Measurements from ENCODE around the gene DUS1L.
A peak's percentile ranks its signal among the peaks of the same experiment; 100 is the strongest.

Gene DUS1L

DNA sequence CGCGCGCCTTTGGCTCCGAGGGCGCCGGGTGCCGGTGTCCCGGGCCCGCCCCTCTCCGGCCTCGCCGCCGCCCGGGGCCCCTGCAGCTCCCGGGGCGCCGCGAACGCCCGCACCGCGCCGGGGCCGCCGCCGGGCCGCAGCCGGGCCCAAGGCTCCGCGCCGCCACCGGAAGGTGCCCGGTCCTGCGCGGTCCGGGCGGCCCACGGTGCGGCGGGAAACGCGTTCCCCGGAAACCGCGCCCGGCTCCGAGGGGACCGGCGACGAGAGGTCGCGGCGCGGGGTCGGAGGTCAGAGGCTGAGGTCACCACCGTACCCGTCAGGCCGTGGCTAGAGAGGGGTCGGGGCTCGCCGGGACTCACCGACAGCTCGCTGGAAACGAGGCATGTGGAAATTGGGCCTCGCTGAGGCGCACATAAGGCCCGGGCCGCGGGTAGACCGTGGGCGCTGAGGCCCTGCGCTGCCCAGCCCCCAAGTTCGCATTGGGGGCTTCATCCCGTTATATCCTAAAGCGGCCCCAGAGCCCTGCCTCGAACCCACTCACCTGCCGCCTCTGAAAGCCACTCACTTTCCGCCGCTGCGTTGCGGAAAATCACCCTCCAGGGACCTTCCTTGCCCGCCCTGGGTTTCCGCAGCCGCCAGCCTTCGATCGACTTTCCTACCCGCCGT is at the start of gene DUS1L:
DUS1L (minus strand) TSS at position 167 of the 666 bp plus-strand sequence. CDS start 745 bp downstream, outside the sequence.
- DNase-seq: peak in 1 of 2 experiments; percentile 76

DNA sequence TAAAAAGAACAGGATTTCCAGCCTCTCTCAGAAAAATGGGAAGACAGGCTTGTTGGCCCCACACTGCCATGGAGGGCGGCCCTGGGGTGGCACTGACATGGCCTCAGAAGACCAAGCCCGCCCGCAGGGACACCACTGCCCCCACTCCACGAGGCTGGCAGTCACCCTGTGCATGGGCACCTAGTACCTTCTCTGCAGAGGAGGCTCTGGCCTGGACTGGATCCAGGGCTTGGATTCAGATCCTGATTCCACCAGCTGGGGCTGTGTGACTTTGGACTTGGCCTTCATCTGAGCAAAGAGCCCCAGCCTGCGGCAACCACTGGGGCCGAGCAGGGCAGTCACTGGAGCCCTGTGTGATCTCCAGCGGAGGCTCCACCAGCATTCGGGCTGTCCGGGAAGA is 49.3 kb upstream of the DUS1L start:
- no peak for DNase-seq

DNA sequence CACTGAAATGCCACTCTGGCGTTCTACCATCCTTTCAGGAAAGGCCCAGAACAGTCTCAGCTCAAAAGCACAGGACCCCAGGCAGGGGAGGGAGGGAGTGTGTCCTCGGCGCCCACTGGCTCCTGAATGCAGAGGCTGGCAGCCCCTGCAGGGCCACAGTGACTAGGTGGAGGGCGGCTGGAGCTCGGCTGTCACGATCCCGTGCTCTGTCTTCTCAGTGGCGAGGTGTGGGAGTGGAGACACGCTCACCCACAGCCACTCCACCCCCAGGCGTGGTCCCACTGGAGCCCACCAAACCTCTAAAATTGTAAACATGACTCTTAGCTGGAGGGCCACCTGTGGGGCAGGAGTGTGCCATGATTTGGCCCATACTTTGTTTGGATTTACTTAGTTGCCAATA is 48.8 kb upstream of the DUS1L start:
- no peak for DNase-seq

DNA sequence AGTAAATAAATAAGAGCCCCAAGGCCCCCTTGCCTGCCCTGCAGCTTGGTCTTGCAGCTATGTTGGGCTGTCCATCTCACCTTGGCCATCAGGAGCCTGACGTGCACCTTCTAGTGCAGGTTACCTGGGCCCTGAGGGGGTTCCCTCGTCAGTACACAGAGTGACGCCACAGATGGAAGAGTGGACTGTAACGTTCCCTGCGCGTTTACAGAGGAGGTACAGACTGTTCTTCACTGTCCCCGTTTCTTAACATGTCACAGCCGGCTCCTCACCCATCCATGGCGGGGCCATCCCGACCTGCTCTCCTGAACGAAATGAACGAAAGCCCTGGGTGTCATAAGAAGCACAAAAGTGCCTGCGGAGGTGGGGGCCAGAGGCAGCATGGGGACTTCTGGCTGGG is 48.3 kb upstream of the DUS1L start:
- DNase-seq: no peak

DNA sequence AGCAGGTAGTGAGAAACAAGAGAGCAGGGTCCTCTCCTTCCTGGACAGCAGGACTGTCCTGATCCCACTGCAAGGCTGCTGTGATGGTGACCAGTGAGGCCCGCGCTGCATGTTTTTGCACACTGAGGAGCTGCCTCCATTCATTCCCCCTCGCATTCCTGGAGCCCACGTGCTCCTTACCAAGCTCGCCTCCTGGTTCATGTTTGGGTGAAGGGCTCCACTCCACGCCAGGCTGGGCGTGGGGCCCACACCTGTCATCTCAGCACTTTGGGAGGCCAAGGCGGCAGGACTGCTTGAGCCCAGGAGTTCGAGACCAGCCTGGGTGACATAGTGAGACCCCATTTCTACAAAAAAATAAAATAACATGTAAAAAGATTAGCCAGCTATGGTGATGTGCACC is 47.8 kb upstream of the DUS1L start:
- DNase-seq: no peak

DNA sequence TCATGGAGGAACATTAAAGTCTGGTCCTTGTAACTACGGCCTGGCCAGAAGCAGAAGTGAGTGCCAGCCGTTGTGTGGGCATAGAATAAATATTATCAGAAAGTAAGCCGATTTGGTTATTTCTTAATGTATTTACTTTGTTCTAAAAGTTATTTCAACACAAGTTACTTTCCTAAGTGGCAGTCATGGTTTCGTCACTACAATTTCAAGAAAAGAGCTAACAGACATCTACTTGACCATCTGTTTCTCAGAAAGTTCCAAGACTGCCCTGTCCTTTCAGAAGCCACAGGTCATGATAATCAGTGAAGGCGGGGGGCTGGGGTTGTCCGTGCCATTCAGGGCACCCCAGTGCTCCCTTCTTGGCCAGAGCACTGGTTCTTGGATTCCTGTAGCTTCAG is 47.3 kb upstream of the DUS1L start:
- no peak for DNase-seq

DNA sequence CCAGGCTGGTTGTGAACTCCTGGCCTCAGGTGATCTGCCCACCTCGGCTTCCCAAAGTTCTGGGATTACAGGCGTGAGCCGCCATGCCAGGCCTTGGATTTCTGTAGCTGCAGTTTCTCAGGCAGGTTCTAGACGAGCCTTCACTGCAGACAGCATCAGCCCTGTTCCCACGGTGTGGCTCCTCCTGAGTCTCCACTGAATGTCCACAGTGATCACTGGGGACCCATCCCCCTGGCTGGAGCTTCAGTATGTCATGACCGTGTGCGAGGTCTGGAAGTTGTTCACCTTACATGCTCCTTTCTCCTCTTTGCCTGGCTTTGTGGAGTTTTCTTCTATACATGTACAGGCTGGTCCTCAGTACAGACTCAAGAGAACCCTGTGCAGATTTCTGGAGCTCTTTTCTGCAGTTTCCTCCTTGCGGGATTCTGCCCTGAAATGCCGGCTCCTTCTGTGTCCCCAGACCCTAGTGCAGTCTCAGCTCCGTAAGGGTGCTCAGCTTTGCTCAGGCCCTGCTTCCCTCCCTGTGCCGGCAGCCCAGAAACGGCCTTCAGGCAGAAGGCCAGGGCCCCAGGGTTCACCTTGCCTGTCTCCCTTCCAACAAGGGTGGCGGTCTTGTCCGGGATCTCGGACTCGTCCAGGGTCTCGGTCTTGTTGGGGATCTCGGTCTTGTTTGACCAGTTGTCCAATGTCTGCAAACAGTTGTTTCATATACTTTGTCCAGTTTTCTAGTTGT is 46.7 kb upstream of the DUS1L start:
- no peak for DNase-seq

DNA sequence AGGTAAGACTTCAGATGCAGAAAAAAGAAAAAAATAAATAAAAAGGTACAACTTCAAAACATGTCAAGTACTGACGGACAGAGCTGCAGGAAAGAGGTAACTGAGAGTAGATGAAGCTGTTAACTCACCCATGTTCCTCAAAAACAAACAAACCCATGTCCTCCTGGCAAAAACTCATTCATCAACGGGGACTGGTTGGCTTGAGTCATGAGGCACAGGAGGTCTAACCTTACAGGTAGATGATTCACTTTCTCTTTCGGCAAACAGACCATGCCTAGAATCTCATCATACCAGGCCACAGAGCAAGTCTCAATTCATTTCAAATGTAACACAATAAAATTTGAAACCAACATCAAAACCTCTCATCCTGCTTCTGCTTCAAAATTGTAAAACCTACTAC is 44.7 kb upstream of the DUS1L start:
- DNase-seq: no peak

DNA sequence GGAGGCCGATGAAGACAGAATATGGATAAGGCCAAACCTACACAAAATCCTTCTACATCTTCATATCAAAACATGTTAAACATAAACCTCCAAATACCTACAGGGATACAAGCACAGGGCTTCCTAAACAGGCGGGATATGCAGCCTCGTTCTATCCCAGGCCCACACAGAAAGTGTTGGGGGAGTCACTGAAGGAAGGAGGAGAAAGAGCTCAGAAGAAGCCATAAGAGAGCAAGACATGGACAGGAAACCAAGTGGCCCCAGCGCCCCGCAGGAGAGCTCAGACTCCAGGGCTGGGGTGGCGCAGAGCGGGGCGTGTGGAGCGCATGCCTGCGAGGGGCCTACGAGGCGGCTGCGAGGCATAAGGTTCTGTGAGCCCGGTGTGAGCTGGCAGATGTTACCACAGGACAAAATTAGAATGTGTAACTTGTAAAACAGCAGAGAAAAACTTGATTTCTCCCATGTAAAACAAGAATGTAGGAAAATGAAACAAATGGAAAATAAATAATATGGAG is 43.4 kb upstream of the DUS1L start:
- DNase-seq: no peak

DNA sequence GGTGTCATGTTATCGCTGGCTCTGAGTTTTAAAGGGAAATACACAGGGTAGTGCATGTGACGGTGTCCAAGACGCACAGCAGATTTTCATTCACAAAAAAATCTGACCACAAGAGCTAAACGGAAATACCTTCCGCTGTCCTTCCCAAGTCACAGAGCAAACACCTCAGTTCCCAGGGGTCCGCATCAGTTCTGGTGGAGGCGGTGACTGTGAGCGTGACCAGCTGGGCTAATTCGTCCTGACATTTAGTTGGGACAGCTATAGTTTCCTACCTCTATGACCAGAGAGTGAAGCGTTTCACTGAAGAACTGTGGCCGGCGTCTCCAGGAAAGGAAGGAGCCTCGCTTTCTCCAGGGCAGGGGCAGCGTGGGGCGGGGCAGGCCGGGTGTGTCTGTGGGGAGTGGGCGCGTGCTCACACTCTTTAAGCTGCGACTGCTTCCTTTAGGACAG is 42.9 kb upstream of the DUS1L start:
- DNase-seq: no peak

DNA sequence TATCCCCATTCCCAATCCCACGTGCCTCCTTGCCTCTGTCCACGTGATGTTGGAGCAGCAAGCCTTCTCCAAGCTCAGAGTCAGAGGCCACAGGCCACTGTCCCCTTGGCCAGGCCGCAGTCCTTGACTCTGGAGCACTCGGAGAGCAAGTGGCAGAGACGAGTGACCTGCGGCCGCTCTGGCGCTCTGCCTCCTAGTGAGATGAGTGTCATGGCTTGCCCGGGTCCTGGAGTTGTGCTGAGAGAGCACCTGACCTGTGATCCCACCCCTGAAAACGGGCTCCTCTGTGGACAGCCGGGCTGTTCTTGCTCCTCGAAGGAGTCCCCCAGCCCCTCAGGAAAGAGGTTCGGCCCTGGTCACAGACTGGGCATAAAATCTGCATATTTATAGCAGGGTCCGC is 42.4 kb upstream of the DUS1L start:
- no peak for DNase-seq

DNA sequence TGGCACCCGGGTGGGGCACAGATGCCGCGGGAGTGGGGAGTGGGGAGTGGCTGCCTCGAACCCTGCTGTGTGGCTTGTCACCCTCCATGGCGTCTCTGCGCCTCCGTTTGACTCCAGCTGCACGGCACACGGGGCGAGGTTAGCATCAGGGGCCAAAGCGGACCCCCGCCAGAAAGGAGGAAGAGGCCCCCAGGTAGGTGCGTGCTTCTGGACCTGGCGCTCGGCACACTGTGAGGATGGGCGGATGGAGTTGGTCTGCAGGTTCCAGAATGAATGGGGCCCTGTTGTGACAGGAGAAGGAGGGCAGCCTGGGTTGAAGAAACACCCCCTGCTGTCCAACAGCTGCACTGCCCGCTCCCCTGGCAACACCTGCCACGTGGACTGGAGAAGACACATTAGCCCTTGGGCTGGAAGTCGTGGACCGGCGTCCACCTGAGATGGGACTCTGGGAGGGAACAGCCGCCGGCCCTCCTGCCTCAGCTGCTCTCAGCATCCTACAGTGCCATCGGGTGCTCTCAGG is 41.8 kb upstream of the DUS1L start:
- no peak for DNase-seq

DNA sequence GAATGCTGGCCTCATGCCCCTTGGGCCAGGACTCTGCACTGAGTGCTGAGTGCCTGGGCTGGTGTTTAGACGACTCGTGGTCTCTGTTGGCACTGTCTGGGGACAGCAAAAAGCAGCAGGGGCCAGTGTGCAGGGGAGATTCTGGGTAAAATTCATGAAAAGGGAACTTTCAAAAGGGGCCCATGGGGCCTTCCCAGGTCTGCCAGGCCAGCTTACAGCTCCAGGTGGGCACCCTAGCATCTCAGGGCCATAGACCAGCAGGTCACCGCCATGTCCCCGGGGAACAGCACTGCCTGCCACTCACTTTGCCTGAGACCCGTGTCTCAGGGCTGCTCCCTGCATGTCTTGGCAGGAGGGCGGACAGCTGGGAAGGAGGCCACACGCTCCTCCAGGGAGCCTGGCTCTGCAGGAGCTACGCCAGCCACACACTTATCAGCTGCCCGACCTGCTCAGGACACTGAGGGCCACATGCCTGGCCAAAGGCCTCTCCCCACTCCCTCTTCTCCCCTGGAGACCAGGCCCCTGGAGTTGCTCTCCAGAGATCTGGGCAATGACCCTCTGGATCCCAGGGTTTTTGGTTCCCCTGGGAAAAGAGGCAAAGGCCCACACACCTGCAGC is 41.2 kb upstream of the DUS1L start:
- no peak for DNase-seq

DNA sequence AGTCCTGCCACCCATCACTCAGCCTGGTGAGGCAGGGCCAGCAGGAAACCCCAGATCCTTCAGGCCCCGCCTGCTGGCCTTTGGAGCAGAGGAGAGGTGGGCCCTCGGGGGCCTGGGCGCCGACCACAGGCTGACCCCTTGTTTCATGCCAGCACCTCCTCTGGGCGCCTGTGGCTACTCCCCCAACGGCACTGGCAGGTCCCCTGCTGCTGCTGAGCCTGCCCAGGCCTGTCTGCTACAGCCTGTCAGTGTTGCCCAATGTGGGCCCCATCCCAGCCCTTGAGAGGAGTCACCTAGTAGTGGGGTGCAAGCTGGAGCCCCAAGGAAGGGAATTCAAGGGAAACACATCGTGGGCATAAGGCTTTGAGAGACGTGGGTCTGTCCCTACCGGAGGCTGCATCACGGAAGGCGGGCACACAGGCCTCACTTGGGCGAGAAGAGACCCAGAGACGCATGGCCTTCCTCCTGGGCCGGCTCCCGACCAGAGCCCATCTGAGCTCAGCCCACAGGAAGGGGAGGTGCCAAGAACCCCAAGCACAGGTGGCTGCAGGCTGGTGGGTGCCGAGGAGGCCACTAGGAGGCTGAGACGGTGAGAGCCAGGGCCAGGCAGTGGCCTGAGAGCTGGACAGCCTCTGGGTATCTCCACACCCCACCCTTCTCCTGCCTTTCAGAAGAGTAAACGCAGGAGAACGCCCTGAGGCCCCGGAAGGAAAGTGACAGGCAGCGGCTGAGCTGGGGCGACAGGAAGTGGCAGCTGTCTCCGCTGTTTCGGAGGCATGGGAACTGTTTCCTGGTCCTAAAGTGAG is 40.5 kb upstream of the DUS1L start:
- no peak for DNase-seq

DNA sequence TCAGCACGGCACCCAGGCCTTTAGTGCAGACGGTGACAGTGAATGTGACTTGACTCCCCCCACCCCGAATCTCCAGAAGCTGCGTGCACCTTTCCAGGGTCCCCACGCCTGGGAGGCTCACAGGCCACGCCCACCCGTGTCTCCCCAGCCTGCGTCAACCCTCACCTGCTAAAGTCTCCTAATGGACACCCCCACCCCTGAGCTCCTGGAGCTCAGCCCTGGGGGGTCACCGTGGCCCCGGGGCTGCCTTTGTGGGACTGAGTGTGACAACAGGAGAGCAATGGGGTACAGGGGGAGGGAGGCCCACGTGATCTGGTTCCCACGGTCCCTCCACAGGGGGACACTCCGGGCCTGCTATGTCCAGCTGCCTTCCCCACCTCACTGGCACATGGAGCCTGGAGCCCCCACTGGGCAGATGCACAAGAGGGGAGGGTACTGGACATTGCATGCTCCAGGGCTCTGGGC is 39.8 kb upstream of the DUS1L start:
- DNase-seq: no peak

DNA sequence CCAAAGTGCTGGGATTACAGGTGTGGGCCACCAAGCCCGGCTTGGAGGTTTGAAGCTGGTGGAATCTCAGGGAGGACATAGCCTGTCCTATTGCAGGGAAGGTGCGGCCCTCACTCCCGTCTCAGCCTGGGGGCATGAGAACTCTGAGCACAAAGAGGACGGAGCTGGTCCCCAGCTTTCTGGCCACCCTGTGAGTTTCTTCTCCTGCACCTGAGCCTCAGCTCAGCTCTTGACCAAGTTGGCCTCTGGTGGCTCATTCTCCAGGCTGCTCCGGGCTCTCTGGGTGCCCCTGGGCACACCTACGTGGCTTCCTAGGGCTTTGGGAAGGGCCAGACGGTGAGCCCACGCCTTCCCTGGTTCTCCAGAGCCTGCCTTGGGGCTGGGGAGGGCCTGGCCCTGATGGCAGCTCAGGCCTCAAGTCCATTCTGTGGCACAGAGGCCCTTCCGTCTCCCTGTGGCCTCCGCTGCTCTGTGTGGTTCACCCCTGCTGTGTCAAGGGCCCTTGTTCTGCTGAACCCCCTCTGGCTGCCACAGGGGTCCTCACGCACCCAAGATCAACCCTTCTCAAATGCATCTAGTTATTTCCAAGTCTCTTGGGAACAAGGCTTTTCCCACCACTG is 39.3 kb upstream of the DUS1L start:
- no peak for DNase-seq

DNA sequence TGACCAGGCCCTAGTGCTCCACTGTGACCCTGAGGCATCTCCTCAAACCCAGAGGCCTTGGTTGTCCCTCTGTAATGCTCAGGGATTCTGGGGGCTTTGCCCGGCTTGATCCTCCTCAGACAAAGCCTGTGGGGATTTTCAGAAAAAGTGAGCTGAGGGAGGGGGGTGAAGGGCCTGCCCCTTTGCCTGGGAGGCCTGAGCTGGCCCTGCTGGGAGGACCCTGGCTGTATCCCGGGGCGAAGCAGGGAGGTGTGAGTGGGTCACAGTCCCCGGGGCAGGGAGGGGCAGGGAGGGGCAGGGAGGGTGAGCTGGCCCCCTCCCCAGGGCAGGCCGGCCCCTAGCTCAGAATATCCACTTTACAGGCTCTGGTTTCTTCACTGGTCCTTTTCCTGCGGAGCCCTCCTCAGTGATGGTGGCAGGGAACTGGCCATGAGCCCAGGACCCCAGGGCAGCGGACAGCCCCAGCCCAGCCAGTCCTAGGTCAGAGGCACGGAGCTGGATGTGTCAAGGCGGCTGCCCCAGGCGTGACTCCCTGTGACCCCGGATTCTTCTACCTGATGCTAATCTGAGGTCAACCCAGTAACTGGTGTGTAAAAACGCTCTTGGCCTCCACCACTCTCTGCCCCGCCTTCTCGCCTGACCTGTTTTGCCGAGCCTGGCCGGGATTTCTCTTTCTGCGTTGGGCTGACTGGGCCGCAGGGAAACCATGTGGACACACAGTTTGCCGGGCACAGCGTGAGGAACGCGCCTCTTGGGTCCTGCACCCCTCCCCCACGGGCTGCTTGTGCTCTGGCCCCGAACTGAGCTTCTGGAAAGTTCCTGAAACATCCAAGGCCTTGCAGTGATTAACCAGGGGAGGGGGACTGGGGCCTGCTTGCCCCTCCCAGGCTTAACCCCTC is 38.2 kb upstream of the DUS1L start:
- no peak for DNase-seq

DNA sequence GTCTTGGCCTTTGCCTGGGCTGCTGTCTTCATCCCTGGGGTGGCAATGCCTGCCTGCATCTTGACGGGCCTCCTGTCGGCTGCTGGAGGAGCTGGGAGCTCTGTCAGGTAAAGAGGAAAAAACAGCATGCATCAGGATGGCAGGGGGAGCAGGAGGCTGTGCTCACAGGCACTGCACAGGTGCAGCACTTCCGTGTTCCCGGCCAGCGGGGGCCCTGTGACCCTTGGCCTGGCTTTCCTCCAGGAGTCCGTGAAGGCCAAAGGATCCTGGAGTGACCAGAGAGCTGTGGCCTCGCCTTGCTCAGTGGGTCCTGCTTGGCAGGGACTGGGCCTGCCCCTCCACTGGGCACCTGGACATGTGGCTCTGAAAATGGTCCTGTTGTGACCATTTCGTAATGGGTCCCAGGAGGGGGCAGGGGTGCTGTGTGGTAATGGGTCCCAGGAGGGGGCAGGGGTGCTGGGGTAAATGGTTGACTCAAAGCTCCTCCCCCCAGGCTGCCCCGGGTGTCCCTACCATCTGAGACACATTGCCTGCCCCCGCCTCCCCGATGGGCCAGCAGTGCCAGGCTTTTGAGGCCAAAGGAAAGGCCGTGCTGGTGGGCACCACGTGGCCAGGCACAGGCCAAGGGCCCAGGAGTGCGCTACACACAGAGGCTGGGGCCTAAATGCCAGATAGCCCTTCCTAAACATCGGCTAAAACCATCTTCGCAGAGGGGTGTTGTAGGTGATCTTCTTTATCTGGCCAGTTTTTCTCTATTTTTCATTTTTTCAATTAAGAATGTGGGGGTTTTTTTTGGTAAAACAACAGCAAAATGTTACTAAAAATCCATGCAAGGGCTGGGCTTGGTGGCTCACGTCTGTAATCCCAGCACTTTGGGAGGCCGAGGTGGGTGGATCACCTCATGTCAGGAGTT is 36.4 kb upstream of the DUS1L start:
- DNase-seq: no peak

DNA sequence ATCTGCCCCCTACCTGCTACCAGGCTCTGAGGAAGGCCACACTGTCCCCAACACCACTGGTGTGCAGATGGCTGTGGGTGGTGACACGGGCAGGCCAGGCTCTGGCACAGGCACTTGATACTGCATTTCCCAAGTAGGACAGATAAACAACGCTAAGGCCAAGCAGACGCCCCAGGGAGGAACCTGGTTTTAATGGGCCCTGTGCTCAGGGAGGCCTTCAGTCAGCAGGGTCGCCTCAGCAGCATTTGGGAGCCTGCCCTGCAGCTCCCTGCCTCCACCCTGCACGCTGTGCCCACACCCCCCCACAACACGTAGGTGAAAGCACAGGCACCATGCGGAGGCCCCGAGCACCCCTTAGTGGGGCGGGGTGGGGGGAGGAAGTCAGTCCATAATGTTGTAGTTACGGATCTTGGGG is 35.7 kb upstream of the DUS1L start:
- no peak for DNase-seq
